ENCODE results near the gene SNAPC5. TPM values are rescaled to one million over a fixed set of nuclear protein-coding genes. Genes with fewer than 3 reads are reported as not detected.

The SNAPC5 gene
- total RNA-seq, 4 donors from 2014 or later = 17.1 to 45.6 (median 24.6) TPM

- no peak for DNase-seq
- no peaks in the 10 kb centered on the region for H3K36me3 ChIP-seq
- no peaks in the 10 kb centered on the region for H3K27me3 ChIP-seq
- H3K27ac ChIP-seq = no peak overlapping the region
- TF ChIP-seq POLR2A (IDR thresholded peaks at IDR 0.05) (no peak), CTCF (IDR thresholded peaks at IDR 0.05) (no peak)
- H3K4me3 ChIP-seq = no peak overlapping the region
- no peaks in the 10 kb centered on the region for H3K4me1 ChIP-seq
- intact Hi-C loops (cut with DNase I; ENCODE audit: low total_unique reads) = no loop called here
- no peaks in the 10 kb centered on the region for H3K9me3 ChIP-seq
These were observed 15.0 kb downstream of the SNAPC5 start for GRCh38 chr15:66482539-66482938.

GRCh38 chr15:66481107-66481856, 16.3 kb downstream of the SNAPC5 start:
- no peak for DNase-seq
- H3K27ac ChIP-seq = no peak overlapping the region
- intact Hi-C loops (cut with DNase I; ENCODE audit: low total_unique reads) = no loop called here
- no peaks in the 10 kb centered on the region for H3K4me1 ChIP-seq
- H3K4me3 ChIP-seq = no peak overlapping the region
- H3K9me3 ChIP-seq = no peaks in the 10 kb centered on the region
- TF ChIP-seq POLR2A (IDR thresholded peaks at IDR 0.05) = no peak
- no peak for TF ChIP-seq CTCF (IDR thresholded peaks at IDR 0.05)
- H3K36me3 ChIP-seq = no peaks in the 10 kb centered on the region
- no peaks in the 10 kb centered on the region for H3K27me3 ChIP-seq

- no peak for TF ChIP-seq CTCF (IDR thresholded peaks at IDR 0.05)
- TF ChIP-seq POLR2A (IDR thresholded peaks at IDR 0.05) = no peak
- Histone ChIP-seq H3K4me3 (no peak overlapping the region), H3K27ac (no peak overlapping the region), H3K27me3 (no peaks in the 10 kb centered on the region), H3K4me1 (no peaks in the 10 kb centered on the region), H3K36me3 (no peaks in the 10 kb centered on the region), H3K9me3 (no peaks in the 10 kb centered on the region)
- intact Hi-C loops (cut with DNase I; ENCODE audit: low total_unique reads) = no loop called here
- DNase-seq = no peak
These were observed 17.3 kb downstream of the SNAPC5 start for GRCh38 chr15:66480267-66480666.

- Histone ChIP-seq H3K9me3 (no peaks in the 10 kb centered on the region), H3K27ac (no peak overlapping the region), H3K4me3 (no peak overlapping the region), H3K27me3 (no peaks in the 10 kb centered on the region), H3K4me1 (no peaks in the 10 kb centered on the region), H3K36me3 (no peaks in the 10 kb centered on the region)
- no peak for DNase-seq
- intact Hi-C loops (cut with DNase I; ENCODE audit: low total_unique reads) = no loop called here
- TF ChIP-seq CTCF (IDR thresholded peaks at IDR 0.05) (no peak), POLR2A (IDR thresholded peaks at IDR 0.05) (no peak)
These were observed 20.6 kb downstream of the SNAPC5 start for GRCh38 chr15:66477011-66477410.

- intact Hi-C loops (cut with DNase I; ENCODE audit: low total_unique reads) = no loop called here
- TF ChIP-seq CTCF (IDR thresholded peaks at IDR 0.05) (no peak), POLR2A (IDR thresholded peaks at IDR 0.05) (no peak)
These were observed 21.0 kb downstream of the SNAPC5 start for GRCh38 chr15:66476535-66476934.

More at GRCh38 chr15:66476535-66476934, 21.0 kb downstream of the SNAPC5 start:
- no peaks in the 10 kb centered on the region for H3K9me3 ChIP-seq
- no peak overlapping the region for H3K27ac ChIP-seq
- no peaks in the 10 kb centered on the region for H3K4me1 ChIP-seq
- no peak overlapping the region for H3K4me3 ChIP-seq
- H3K36me3 ChIP-seq = no peaks in the 10 kb centered on the region
- no peak for DNase-seq
- H3K27me3 ChIP-seq = no peaks in the 10 kb centered on the region
